GM06990 (cell line): ENCODE data around the gene SMARCAD1.

Source experiments
- DNase-seq: peaks from one replicate; pipeline ENCODE4 v3.0.0-alpha.2; 2011; ENCODE audit not compliant: insufficient read length; ENCODE audit errors: extremely low read depth
- H3K27me3 ChIP-seq: replicated peaks from 2 replicates; pipeline ENCODE4 v1.6.0; 2011; ENCODE audit warnings: low read length; ENCODE audit not compliant: control insufficient read depth, insufficient read depth
- H3K36me3 ChIP-seq: 2 replicates; pipeline ENCODE4 v1.5.1; 2011; ENCODE audit warnings: low read length; ENCODE audit not compliant: control insufficient read depth, insufficient read depth
- H3K4me3 ChIP-seq: replicated peaks from 2 replicates; pipeline ENCODE4 v1.5.1; 2011; ENCODE audit warnings: low read depth, mild to moderate bottlenecking, control low read depth, low read length
- TF ChIP-seq, protein P1 (sequence below): IDR thresholded peaks from 2 replicates; pipeline ENCODE4 v1.5.1; 2011; ENCODE audit warnings: low read length, control low read depth, mild to moderate bottlenecking, inconsistent platforms; ENCODE audit not compliant: insufficient read depth, poor library complexity, severe bottlenecking

Gene SMARCAD1

DNA sequence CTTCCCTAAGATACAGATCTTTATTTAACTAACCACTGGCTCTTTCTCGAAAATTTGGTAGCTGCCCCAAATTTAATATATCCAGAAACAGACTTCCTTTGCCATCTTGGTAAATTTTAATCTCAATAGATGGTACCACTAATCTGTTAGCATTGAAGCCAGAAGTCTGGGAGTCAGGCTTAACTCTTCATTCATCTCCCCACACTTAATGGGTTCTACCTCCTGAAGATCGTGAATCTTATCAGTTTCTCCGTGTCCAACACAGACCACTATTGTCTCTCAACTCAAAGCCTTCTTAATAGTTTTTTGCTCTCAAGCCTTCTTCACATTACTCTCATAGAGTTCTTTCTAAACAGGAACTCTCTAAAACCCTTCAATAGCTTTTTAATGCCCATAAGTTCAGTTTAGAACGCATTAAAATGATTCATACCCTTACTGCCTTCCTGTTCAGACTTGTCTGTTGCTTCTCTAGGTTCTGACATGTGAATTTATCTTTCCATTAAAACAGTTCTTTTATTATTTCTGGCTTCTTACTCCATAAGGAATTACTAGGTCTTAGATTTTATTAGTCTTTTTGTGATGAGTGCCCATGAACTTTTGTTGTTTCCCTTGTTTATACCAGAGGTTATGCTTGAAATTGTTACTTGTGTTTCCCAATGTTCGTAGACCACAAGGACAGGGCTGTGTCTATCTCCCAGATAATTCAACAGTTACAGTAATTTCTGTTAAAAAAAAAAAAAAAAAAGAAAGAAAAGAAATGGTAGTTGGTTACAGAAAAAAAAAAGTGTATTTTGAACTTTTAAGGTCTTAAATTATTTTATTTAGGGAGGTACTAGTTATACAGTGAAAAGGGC is 54.7 kb downstream of the SMARCAD1 start:
- DNase-seq, result no peak
- TF ChIP-seq, protein P1, sequence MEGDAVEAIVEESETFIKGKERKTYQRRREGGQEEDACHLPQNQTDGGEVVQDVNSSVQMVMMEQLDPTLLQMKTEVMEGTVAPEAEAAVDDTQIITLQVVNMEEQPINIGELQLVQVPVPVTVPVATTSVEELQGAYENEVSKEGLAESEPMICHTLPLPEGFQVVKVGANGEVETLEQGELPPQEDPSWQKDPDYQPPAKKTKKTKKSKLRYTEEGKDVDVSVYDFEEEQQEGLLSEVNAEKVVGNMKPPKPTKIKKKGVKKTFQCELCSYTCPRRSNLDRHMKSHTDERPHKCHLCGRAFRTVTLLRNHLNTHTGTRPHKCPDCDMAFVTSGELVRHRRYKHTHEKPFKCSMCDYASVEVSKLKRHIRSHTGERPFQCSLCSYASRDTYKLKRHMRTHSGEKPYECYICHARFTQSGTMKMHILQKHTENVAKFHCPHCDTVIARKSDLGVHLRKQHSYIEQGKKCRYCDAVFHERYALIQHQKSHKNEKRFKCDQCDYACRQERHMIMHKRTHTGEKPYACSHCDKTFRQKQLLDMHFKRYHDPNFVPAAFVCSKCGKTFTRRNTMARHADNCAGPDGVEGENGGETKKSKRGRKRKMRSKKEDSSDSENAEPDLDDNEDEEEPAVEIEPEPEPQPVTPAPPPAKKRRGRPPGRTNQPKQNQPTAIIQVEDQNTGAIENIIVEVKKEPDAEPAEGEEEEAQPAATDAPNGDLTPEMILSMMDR, result no peak
- no peak overlapping the region for H3K4me3 ChIP-seq
- no peaks in the 10 kb centered on the region; the same call in 1 of the 2 replicates for H3K36me3 ChIP-seq
- no peaks in the 10 kb centered on the region for H3K27me3 ChIP-seq

DNA sequence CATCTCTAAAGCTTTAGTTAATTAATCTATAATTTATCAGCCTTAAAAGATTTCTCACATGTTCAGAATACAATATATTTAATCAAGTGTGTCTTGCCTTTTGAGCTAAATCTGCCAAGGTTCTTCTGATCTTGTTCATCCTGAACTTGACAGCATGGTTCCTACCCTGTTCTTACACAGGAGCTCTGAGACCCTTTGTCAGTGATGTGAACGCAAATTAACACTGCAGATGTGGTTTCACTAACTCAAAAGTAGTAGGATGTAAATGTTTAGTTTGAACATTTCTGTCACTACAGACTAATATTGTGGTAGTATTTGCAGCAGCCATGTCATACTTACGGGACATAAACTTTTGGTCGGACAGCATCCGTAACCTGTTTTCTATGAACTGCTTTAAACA is 59.4 kb downstream of the SMARCAD1 start:
- Histone ChIP-seq H3K36me3 (no peaks in the 10 kb centered on the region; the same call in 1 of the 2 replicates), H3K4me3 (no peak overlapping the region), H3K27me3 (no peaks in the 10 kb centered on the region)
- TF ChIP-seq, protein P1, result no peak
- DNase-seq, result no peak

DNA sequence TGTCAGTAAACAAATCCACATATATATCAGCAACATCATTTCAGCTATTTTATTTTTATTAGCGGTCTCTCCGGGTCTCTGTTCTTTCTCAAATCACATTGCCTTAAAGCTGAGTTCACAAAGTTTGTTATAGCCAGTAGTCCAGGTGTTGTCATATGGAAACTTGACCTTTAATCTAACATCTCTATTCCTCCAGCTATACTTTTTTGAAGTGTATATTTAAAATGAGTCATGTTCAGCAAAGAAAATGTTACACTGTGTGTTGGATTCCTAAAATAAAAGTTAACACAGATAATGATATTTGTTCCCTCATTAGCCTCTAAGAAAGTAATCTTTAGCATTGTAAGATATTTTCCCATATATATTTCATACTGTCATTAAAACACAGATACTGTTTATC is 63.6 kb downstream of the SMARCAD1 start:
- no peak for DNase-seq
- TF ChIP-seq, protein P1, result no peak
- H3K36me3 ChIP-seq, result no peaks in the 10 kb centered on the region; the same call in 1 of the 2 replicates

DNA sequence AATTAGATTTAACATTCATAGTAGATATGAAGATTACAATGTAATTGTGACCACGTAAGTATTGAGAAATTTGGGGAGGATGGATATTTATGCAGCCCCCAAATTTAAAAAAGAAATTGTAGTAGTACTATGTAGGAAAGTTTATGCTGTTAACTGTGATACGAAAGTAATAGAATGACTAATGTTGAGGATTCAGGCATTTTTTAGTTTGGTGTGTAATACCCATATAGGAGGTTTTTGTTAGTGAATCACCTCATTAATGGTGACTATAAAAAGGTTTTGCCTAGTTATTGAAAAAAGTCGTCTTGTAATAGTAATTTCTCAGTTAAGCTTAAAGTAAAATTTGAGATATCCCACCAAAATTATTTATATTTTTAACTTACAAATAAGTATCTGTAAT is 67.2 kb downstream of the SMARCAD1 start:
- Histone ChIP-seq H3K27me3 (no peaks in the 10 kb centered on the region), H3K36me3 (peaks cover 2% of the 10 kb centered on the region), H3K4me3 (no peak overlapping the region)
- no peak for DNase-seq
- TF ChIP-seq, protein P1, result no peak

More for the DNA sequence above, 63.6 kb downstream of the SMARCAD1 start:
- Histone ChIP-seq H3K27me3 (no peaks in the 10 kb centered on the region), H3K4me3 (no peak overlapping the region)

DNA sequence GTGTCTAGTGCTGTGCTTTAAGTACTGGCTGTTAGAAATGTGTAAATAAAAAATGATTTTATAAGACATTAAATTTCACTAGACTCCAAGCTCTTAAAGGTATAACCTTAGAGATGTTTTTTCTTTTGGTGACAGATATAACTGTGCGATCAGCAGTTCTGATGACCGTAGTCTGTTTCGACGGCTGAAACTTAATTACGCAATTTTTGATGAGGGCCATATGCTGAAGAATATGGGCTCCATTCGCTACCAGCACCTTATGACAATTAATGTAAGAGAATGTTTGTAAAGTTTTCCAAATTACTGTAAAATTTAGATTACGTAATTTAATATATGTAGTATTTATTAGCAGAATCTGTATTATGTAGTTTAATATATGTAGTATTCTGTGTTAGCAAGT is 68.5 kb downstream of the SMARCAD1 start:
- peaks cover 2% of the 10 kb centered on the region for H3K36me3 ChIP-seq
- TF ChIP-seq, protein P1, result no peak
- no peak for DNase-seq
- H3K27me3 ChIP-seq, result no peaks in the 10 kb centered on the region
- H3K4me3 ChIP-seq, result no peak overlapping the region
